Effector memory CD4-positive, alpha-beta T cell (primary cell): ENCODE measurements around the gene UBE4B.

ENCODE experiments used
- DNase-seq, 3 donors: peaks; one replicate each; pipeline ENCODE4 v3.0.0-alpha.2; 2020
- H3K27ac ChIP-seq: 2 replicates; pipeline ENCODE4 v1.7.0; 2013; ENCODE audit warnings: mild to moderate bottlenecking, low read length, moderate library complexity; ENCODE audit not compliant: insufficient read depth, poor library complexity, severe bottlenecking
- H3K27me3 ChIP-seq: replicated peaks from 2 replicates; pipeline ENCODE4 v1.7.0; 2013; ENCODE audit warnings: mild to moderate bottlenecking, low read length; ENCODE audit not compliant: insufficient read depth, control insufficient read depth, poor library complexity, severe bottlenecking
- H3K36me3 ChIP-seq: 2 replicates; pipeline ENCODE4 v1.7.0; 2013; ENCODE audit warnings: mild to moderate bottlenecking, low read length, moderate library complexity; ENCODE audit not compliant: control insufficient read depth, insufficient read depth
- H3K4me1 ChIP-seq: 2 replicates; pipeline ENCODE4 v1.7.0; 2013; ENCODE audit warnings: low read length, mild to moderate bottlenecking; ENCODE audit not compliant: control insufficient read depth, insufficient read depth, poor library complexity, severe bottlenecking
- H3K4me3 ChIP-seq: 2 replicates; pipeline ENCODE4 v1.7.0; 2013; ENCODE audit warnings: low read length, low read depth, mild to moderate bottlenecking; ENCODE audit not compliant: insufficient read depth, poor library complexity, severe bottlenecking
- H3K9me3 ChIP-seq: 2 replicates; pipeline ENCODE4 v1.7.0; 2013; ENCODE audit warnings: mild to moderate bottlenecking, low read length, moderate library complexity; ENCODE audit not compliant: control insufficient read depth

Gene UBE4B

GRCh38 chr1:10161541-10162290 is 129.0 kb downstream of the UBE4B start:
- Histone ChIP-seq H3K4me3 (no peak overlapping the region), H3K27ac (no peak overlapping the region), H3K27me3 (no peaks in the 10 kb centered on the region), H3K9me3 (no peaks in the 10 kb centered on the region), H3K4me1 (no peaks in the 10 kb centered on the region), H3K36me3 (peaks cover 23% of the 10 kb centered on the region)
- no peak for DNase-seq

- H3K4me1 ChIP-seq, result no peaks in the 10 kb centered on the region
- H3K4me3 ChIP-seq, result no peak overlapping the region
- H3K27me3 ChIP-seq, result no peaks in the 10 kb centered on the region
- peaks cover 43% of the 10 kb centered on the region for H3K36me3 ChIP-seq
- H3K27ac ChIP-seq, result no peak overlapping the region
- H3K9me3 ChIP-seq, result no peaks in the 10 kb centered on the region
- DNase-seq, result no peak
Observed at GRCh38 chr1:10168912-10169514, 136.3 kb downstream of the UBE4B start.

GRCh38 chr1:10170239-10170574 is 137.4 kb downstream of the UBE4B start:
- Histone ChIP-seq H3K4me1 (no peaks in the 10 kb centered on the region), H3K27me3 (no peaks in the 10 kb centered on the region), H3K36me3 (peaks cover 39% of the 10 kb centered on the region), H3K27ac (no peak overlapping the region), H3K9me3 (no peaks in the 10 kb centered on the region), H3K4me3 (no peak overlapping the region)
- DNase-seq, result no peak

GRCh38 chr1:10171105-10171767 is 138.5 kb downstream of the UBE4B start:
- Histone ChIP-seq H3K4me3 (no peak overlapping the region), H3K27ac (no peak overlapping the region), H3K9me3 (no peaks in the 10 kb centered on the region), H3K36me3 (peaks cover 29% of the 10 kb centered on the region), H3K27me3 (no peaks in the 10 kb centered on the region), H3K4me1 (no peaks in the 10 kb centered on the region)
- DNase-seq, result no peak

GRCh38 chr1:10171995-10172669 is 139.4 kb downstream of the UBE4B start:
- H3K4me1 ChIP-seq, result no peaks in the 10 kb centered on the region
- H3K4me3 ChIP-seq, result no peak overlapping the region
- DNase-seq, result no peak
- no peaks in the 10 kb centered on the region for H3K9me3 ChIP-seq
- H3K27me3 ChIP-seq, result no peaks in the 10 kb centered on the region
- H3K36me3 ChIP-seq, result peaks cover 26% of the 10 kb centered on the region
- H3K27ac ChIP-seq, result no peak overlapping the region

- Histone ChIP-seq H3K4me1 (no peaks in the 10 kb centered on the region), H3K9me3 (no peaks in the 10 kb centered on the region), H3K4me3 (no peak overlapping the region), H3K36me3 (peaks cover 19% of the 10 kb centered on the region), H3K27ac (no peak overlapping the region), H3K27me3 (no peaks in the 10 kb centered on the region)
- no peak for DNase-seq
Observed at GRCh38 chr1:10173582-10173981, 140.8 kb downstream of the UBE4B start.

- no peak overlapping the region for H3K4me3 ChIP-seq
- no peaks in the 10 kb centered on the region for H3K9me3 ChIP-seq
- H3K4me1 ChIP-seq, result no peaks in the 10 kb centered on the region
- H3K36me3 ChIP-seq, result peaks cover 20% of the 10 kb centered on the region
- no peaks in the 10 kb centered on the region for H3K27me3 ChIP-seq
- no peak overlapping the region for H3K27ac ChIP-seq
- DNase-seq, result no peak
Observed at GRCh38 chr1:10177876-10178275, 145.1 kb downstream of the UBE4B start.

GRCh38 chr1:10178597-10179405 is 146.0 kb downstream of the UBE4B start:
- H3K27ac ChIP-seq, result no peak overlapping the region
- DNase-seq, result no peak
- H3K36me3 ChIP-seq, result peaks cover 20% of the 10 kb centered on the region
- H3K27me3 ChIP-seq, result no peaks in the 10 kb centered on the region
- no peak overlapping the region for H3K4me3 ChIP-seq
- no peaks in the 10 kb centered on the region for H3K9me3 ChIP-seq
- no peaks in the 10 kb centered on the region for H3K4me1 ChIP-seq

GRCh38 chr1:10179406-10180091 is 146.8 kb downstream of the UBE4B start:
- Histone ChIP-seq H3K27ac (no peak overlapping the region), H3K36me3 (peaks cover 20% of the 10 kb centered on the region), H3K9me3 (no peaks in the 10 kb centered on the region), H3K4me3 (no peak overlapping the region), H3K4me1 (no peaks in the 10 kb centered on the region), H3K27me3 (no peaks in the 10 kb centered on the region)
- DNase-seq, result no peak
